Measurements from ENCODE around the gene DHRS1.

Gene DHRS1

DNA sequence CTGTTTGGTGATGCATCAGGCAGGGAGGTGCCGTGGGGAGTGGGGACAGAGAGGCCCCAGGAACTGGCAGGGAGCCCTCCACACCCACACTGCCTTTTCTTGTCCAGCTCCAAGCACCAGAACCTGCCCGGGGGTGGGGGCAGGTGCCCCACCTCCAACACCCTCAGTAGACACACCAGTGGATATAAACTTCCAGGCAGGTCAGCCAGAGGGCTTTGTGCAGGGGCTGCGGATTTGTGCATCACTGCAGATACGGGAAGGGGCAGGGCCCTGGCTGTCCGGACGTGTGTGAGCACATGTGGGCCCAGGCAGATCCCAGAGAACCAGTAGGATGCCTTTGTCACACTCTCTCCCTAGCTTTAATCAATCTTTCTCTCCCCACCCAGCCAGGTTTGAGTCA is 35.3 kb downstream of the DHRS1 start:
- no peak for DNase-seq (ENCODE audit: low read depth in 2 of 2)

DNA sequence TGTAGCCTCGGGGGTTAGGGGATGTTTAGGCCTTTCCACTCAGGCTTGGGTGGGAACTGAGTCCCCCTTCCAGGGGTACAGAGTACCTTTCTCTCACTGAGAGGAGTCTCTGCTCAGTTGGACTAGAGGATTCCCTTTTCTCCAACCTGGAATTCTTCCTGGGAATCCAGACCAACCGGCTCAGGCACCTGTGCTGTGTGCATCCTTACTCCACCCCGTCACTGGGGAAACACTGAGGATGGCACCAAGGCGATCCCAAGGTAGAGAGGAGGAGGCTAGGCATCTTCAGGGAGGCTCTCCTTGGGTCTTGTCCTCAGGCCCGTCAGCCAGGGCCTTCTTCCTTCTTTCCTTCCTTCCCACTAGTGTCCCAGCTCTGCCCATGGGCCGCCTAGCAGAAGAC is 35.7 kb downstream of the DHRS1 start:
- no peak for DNase-seq (ENCODE audit: low read depth in 2 of 2)

DNA sequence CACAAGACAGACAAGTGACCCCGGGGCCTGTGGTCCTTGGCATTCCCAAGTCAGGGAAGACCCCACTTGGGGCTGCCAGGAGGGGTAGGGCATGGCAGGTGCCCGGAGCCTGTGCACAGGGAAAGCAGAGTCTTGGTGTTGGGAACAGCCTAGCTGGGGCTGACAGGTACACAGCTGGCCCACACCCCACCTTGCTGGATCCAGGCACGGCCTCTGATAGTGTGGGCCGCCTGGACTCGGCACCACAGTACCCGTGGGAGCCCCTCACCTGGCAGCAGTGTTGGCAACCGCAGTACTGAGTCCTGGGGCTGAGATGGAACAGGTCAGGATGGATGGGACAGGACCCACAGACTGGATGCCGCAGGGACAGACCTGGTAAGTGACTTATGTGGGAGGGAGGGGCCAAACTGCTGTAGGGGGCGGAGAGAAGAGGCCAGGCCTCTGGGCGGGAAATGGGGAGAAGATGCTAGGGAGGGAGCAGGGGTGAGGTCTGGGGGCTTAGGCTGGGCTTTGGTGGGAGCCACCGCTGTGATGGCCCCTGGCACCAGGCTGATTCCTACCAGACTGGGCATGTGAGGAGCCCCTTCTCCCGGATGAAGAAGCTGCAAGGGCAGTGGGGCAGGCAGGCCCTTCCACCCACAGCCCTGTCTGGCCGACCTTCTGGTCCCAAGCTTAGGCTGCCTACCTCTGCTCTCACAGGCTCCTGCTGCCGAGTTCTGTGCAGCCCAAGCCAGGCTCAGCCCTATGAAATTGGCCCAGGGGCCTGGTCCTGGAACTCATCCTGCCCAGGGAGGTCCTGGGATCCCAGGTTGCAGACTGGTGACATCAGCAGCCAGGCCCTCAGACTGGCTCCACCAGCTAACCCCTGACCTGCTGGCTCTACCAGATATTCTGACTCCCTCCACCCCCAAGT is 36.5 kb downstream of the DHRS1 start, which contains the start of gene TGM1:
TSS of gene TGM1 (minus strand) at position 357 of the 913 bp plus-strand sequence. CDS start 825 bp downstream, outside the sequence.
- no peak for DNase-seq (ENCODE audit: low read depth in 2 of 2)

DNA sequence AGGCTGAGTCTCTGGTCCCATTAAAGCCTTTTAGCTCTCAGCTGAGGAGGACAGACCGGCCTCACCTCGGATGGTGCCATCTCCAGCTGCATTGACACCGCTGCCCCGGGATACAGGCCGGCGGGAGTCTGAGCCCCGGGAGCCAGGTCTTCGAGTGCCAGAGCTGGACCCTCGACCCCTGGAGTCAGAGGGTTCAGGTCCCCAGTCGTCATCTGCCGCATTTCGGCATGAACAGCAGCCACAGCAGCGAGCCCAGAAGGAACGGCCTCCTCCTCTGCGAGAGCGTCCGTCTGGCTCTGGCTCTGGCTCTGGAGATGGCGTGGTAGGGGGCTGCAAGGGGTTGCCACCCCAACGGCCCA is 37.6 kb downstream of the DHRS1 start:
- no peak for DNase-seq (ENCODE audit: low read depth in 2 of 2)

DNA sequence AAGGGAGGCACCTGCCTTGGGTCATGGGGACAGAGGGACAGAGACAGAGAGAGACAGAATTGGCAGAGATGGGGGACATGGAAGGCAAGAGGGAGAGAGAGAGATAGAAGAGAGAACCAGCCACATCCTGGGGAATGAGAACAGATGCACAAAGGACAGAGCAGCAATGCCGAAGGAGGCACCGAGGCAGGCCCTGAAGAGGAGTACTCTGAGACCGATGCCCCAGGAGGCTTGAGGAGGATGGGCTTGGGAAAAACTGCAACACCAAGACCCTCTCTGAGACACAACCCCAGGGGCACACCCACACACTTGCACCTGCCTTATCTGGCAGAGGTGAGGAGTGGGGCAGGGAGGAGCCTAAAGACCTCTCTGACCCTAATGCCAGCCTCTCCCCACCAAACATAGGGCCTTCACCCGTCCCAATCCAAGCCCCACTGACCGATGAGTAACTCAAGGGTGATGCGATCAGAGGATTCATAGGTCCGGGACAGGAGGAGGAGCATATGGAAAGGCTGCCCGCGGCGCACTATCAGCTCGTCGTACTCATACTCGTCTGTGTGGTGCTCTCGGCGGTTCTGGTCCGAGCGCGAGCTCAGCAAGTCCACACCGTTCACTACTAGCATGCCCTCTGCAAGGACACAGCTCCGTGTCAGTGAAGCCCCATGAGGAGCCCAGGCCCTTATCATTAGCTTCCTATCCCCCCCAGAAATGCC is 38.2 kb downstream of the DHRS1 start:
- no peak for DNase-seq (ENCODE audit: low read depth in 2 of 2)

DNA sequence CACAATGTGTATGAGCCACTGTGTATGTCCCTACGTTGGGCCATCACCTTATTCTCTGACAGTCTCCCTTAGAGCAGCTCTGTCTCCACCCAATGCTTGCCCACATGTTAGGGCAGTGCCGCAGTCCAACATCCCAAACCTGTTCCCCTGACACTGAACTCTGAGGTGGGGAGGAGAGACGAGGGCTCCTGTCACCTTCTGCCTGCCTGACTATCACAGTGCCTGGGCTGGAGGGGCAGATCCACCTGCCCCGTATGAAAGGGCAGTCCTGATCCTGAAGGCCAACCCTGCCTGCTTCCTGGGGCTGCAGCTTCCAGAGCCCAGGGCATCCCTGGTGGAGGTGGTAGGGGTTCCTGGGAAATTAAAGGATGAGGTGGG is 38.8 kb downstream of the DHRS1 start:
- no peak for DNase-seq (ENCODE audit: low read depth in 2 of 2)

DNA sequence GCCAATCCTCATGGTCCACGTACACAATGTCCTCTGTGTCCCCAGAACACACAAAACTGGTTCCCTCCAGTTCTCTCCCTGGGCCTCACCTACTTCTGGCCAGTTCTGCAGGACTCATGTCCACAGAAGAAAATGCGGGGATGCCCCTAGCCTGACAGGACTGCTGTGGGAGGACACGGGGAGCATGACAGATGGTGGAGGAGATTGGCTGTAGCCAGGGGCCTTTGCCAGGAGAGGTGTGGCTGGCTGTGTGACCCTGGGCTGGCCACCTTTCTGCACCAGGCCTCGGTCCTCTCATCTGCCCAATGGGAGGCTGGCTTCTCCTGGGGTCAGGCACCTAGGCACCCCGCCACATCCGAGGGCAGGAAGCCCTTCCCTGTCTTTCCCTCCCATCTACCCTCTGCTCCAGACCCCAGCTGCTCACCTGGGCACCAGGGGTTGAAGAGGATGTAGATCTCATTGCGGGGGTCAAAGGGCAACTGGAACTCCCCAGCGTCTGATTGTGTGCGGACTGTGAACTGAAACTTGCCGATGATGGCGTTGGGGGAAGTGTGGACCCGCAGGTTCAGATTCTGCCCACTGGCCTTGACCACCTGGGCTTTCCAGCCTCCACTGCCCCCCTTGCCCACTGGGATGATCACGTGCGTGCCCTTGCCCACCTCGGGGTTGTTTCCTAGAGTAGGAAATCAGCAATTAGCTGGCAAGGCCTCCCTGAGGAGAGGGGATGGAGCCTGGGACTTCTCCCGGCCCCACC is 39.4 kb downstream of the DHRS1 start:
- no peak for DNase-seq (ENCODE audit: low read depth in 2 of 2)

DNA sequence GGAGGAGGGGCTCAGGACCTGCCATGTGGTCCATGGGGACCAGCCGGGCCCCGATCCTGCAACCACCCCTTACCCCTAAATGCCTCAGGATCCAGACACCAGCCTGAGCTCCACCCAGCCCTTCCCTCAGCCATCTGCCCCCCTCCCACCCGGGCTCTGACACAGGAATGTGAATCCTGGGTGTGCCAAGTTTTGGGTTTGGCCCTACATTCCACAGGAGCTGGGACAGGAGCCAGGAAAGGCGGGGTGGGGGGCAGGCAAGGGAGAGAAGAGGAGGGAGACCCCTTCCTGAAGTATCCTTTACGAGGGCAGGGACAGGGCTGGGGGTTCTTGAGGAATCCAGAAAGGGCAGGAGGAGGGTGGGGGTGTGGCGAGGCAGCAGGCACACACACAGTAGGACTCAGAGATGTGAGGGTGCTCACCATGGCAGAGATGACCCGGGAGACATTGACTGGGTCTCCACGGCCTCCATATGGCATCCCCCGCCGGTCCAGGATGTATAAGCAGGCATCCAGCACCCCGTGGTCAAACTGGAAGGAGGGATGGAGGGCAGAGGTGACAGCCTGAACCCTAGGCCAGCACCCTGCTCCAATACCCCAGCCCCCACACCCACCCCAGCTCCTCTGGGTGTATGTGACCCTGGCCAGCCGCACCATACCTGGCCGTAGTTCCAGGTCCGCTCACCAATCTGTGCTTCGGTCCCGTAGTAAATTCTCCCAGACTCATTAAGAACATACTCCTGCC is 40.1 kb downstream of the DHRS1 start:
- peak; percentile 45 to 56 for DNase-seq (ENCODE audit: low read depth in 2 of 2)

DNA sequence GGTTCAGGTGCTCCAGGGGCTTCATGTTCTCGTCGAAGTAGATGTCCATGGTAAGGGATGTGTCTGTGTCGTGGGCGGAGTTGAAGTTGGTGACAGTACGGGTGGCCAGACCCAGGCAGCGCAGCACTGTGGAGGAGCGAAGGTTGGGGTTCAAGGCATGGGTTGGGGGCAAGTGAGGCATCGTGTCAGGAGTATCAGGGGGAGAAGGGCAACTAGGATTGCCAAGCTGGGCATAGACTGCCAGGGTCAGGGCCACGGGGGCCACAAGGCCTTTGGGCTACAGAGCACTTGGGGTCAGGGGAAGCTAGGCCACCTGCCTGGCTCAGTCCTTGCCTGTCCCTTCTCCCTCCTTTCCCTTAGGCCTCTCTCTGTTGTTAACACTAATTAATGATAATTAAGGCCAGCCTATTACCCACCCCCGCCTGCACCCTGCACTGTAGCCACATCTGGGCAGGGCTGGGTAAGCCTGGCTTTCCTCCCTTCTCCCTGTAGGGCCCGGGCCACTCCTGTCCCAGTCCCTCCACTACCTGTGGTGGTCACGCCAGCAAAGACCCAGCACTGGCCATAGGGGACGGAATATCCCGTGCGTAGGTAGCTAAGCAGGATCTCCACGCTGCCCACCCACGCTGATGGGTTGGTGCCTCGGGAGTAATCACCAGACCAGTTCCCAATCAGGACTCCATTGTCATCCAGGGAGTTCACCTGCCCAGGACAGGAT is 40.9 kb downstream of the DHRS1 start:
- DNase-seq (ENCODE audit: low read depth in 2 of 2): no peak

DNA sequence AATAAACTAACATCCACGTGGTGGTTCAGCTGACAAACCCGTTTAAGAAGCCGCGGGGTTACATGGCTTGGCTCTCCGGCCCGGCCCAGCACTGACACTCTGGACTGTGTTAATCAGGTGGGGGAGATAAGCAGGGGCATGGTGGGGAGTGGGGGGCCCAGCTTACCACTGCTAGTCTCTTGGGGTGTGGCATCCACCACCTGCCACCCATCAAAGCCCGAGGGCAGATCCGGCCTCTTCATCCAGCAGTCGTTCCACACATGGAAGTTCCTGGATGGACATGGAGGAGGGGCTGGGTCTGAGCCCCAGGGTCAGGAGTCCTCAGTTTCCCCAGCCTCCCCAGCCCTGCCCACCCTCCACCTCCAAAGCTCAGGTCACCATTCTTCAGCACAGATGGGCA is 41.5 kb downstream of the DHRS1 start:
- DNase-seq (ENCODE audit: low read depth in 2 of 2): no peak

DNA sequence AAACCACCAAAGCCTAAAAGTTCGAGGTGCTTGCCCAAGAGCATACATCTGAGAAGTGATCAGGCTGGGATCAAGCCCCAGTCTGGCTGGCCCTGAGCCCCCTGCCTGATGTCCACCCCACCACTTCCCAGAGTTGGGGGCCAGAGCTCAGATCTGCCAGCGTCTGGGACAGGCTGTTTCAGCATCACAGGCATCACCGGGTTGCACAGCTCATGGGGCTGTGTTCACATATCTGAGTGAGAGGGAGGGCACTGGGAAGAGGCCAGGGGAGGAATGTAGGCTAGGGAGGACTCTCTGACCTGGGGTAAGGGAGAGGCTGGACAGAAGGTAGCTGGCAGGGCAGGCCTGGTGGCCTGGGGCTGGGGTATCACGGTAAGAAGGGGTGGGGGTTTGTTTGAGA is 42.6 kb downstream of the DHRS1 start:
- DNase-seq (ENCODE audit: low read depth in 2 of 2): no peak

DNA sequence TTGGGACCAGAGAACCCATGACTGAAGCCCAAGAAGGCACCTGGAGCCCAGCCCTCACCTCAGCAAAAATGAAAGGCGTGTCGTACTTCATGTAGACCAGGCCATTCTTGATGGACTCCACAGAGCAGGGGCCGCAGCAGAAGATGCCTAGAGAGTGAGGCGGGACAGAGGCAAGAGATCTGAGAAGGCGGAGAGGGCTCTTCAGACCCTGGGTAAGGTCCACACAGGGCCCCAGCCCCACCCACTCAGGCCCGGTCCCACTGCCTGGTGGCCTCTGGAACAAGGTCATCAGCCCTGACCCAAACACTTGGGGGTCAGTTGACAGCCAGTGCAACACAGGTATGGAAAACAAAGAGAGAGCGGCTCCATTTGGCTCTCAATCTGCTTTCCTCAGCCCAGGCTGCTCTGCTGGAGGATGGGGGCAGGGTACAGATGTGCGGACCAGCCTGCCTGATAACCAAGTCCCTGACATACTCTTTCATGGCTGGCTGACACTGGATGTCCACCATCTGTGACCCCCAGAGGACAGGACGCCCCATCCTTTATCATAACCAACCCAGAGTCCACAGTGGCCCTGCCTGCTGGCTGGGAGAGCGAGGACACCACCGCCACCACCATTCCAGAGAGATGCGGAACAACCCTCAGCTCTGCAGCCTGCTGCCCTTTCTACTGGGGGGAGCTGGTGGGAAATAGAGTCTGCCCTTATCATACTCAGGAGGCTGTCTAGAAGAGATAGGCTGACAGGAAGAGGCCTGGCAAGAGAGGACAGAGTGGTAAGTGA is 43.5 kb downstream of the DHRS1 start:
- DNase-seq (ENCODE audit: low read depth in 2 of 2): no peak

DNA sequence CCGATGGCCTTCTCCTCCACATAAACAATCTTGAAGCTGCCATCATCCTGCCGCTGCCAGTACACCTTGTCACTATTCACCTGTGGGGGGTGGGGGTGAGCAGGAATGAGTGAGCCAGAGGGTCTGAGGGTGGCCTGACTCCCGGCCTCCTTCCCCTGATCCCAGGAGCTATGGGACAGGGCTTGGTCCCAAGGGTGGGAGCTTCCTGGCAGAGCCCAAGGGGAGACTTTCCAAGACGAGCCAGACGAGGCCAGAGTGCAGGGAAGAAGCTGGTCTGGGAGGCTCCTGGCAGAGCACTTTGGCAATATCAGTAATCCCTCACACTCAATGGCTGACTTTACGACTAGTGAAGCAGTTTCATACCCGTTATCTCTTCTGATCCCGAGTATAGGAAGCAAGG is 44.1 kb downstream of the DHRS1 start:
- no peak for DNase-seq (ENCODE audit: low read depth in 2 of 2)

DNA sequence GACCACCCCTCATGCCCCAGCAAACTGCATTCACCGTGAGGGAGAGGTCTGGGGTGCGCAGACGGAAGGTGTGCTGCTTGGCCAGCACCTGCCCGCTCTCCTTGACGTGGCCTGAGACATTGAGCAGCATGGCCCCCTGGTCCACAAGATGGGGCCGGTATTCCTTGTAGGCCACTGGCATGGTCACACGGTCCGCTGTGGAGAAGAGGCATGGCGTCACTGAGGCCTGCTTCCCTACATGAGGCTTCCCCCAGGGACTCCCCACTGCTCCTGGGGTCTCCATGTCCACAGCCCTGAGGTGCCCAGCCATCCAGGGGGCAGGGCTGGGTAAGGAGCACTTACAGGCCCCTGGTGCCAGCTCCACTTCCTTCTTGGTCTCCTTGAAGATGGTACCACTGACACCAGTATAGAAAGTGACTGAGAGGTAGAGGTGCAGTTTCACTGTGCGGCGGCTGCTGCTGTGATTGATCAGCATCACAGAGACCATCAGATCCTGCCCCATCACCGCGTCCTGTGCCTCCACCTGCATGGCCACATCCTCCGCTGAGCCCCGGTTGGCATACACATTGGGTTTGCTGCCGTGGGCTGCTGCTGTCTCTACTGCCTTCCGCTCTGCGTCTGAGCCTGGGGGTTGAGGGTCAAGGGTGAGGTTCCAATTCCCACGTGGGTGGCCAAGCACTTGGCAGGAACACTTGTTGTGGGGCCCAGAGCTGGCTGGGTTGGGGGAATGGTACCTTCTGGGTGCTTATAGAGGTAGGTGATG is 44.8 kb downstream of the DHRS1 start:
- DNase-seq (ENCODE audit: low read depth in 2 of 2): no peak

DNA sequence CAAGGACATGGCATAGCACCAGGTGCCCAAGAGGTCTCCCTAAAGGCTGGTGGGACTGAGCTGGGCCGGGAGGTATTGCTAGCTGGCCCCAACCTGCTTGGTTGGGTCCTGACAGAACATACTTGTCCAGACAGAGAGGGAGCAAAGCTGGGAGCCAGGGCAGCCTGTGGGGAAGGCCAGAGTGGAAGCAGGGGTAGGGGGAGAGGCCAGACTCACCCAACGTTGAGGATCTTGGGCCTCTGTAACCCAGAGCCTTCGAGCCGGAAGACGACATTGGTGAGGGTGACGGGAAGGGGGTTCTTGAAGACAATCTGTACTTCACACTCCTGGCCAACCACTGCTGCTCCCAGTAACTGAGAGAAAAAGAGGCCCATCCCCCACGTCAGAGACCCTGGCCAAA is 45.6 kb downstream of the DHRS1 start:
- DNase-seq (ENCODE audit: low read depth in 2 of 2): no peak

DNA sequence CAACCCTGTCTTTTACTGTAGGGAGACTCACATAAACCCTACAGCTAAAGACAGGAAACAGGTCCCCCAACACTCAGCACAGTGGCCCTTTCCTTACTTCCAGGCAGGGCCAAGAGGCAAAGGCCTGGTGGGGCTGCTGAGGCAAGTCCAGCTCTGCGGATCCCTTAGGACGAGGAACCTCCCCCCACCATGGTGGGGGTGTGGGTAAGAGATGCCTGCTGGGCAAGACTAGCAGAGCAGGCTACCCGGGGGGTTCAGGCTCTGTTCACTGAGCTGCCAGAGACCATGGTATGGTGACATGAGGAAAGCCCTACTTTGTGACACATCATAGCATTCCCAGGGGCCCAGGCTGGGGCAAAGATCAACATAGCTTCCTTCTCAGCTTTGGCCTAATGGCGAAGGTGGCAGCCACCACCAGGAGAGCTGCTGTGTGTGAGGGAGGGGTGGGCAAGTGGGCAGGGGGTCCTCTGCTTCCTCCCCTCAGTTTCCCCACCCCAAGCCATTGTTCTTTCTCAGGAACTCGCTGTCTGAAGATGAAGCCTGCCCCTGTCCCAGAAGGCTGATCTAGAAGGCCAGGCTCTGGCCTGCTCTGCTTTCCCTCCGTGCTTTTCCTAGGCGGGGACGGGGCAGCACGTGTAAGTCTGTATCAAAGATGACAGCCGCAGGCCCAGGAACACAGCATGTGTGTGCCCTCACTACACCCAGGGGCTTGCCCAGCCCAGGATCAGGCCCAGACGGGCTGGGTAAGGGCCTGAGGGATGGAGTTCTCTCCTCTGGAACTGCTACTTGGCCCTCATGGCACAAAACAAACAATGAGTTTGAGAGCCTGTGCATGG is 47.1 kb downstream of the DHRS1 start:
- no peak for DNase-seq (ENCODE audit: low read depth in 2 of 2)

DNA sequence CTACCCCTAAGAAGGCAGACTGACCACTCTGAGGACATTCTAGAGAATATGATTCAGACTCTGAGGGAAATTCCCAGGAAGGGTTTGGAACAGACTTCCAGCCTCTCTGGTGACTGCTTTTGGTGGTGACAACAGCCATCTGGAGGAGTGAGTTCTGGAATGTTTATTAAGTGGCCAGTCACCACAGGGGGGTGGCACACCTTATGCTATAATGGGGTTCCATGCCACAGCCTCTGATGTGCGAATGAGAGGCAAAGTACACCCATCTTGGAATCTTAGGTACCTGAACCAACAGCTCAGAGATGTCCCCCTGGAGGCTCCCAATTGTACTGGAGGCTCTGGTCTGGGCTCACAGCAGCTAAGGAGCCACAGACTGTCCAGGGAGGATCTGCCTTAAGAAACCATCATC is 47.7 kb downstream of the DHRS1 start:
- no peak for DNase-seq (ENCODE audit: low read depth in 2 of 2)

DNA sequence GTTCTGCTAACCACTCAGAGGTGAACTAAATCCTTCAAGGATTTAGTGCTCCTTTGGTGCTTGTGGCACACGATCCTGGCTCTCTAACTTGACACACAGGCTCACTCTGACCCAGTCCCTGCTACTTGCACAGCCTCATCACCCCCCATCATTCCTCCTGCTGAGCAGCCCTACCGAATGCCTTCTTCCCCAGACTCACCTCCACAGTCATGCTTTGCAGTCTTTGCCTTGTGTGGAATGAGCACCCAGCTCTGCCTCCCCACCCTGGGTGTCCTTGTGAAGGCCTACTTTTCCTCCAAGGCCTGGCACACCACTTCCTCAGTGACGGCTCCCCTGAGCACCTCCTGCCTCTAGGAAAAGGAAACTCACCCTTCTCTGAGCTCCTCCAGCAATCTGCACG is 49.2 kb downstream of the DHRS1 start:
- no peak for DNase-seq (ENCODE audit: low read depth in 2 of 2)
